SH-SY5Y (cell line): ENCODE data around the gene CYB5B.

Experiments
- GATA2 ChIP-seq: IDR thresholded peaks from 2 replicates; pipeline ENCODE4 v1.6.1; 2011; ENCODE audit warnings: mild to moderate bottlenecking, low read depth, low read length
- GATA3 ChIP-seq: IDR thresholded peaks from 2 replicates; pipeline ENCODE4 v1.6.1; 2011; ENCODE audit warnings: low read depth, mild to moderate bottlenecking, low read length, moderate library complexity

GRCh38 chr16:69499541-69500230 lies 75.3 kb downstream of the CYB5B start:
- TF ChIP-seq GATA2 = no peak
- TF ChIP-seq GATA3 = no peak
